Measurements from ENCODE around the gene ENOX2. TPM values are rescaled to one million over a fixed set of nuclear protein-coding genes. Genes with fewer than 3 reads are reported as not detected.

The ENOX2 gene
- polyA plus RNA-seq, 3 donors, result 6.8 to 22.1 (median 14.7) TPM

DNA sequence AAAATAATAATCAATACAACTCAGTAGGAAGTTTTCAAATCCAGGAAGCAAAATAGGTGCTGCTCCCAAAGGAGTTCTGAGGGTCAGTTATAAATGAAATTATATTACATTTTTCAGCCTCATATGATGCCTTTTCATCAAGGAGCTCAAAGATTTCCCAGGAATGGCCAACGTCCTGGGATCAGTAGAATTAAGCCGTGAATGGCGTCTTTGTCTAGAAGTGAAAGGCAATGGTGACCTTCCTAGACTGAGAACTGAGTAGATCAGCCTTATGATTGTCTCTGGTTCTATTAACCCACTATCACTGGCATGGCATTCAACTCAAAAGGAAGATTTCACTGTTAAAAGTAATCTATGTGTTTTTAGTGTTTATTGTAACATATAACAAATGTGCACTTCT is 74.4 kb downstream of the ENOX2 start:
- no peaks in the 10 kb centered on the region for H3K27me3 Mint-ChIP-seq (ENCODE audit: low read depth in 3 of 3)
- no peaks in the 10 kb centered on the region for H3K36me3 ChIP-seq (replicated peaks in 1 of 2; ENCODE audit: control insufficient read depth in 1 of 2, insufficient read depth in 2 of 2, low read length in 2 of 2)

DNA sequence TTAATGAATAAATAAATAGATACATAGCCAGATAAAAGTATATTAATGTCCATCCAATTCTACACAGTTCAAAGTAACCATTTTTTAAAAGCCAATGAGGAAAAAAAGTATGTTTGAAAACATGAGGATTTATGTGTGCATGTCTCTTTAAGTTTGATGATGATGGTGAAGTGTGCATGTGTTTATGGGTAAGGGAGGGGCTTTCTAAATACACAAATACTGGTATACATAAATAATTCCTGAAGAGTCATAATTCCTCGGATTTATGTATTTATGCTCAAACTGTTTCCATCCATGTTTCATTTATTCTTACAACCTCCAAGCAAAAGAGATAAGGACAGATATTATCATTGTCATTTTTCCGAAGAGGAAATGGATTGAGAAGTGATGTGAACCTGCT is 75.4 kb downstream of the ENOX2 start:
- H3K4me2 ChIP-seq (replicated peaks; ENCODE audit: extremely low read depth, low read length, poor library complexity, severe bottlenecking), result no peak overlapping the region
- H3K36me3 Mint-ChIP-seq, result peaks cover 0 to 3% of the 10 kb centered on the region in 2 donors
- H3K27me3 ChIP-seq (ENCODE audit: control insufficient read depth in 2 of 2, insufficient read depth in 2 of 2, low read length in 2 of 2), result no peaks in the 10 kb centered on the region
- no peaks in the 10 kb centered on the region for H3K79me2 ChIP-seq (ENCODE audit: insufficient read depth, low read length)
- no peak overlapping the region for H3K4me3 Mint-ChIP-seq
- H3K27ac Mint-ChIP-seq, result no peak overlapping the region
- peaks cover 33 to 37% of the 10 kb centered on the region in 2 donors for H3K4me1 ChIP-seq (ENCODE audit: control insufficient read depth in 1 of 2, insufficient read depth in 2 of 2, low read length in 2 of 2)
- H3K27me3 Mint-ChIP-seq (ENCODE audit: low read depth in 3 of 3), result no peaks in the 10 kb centered on the region
- TF ChIP-seq, protein P1, sequence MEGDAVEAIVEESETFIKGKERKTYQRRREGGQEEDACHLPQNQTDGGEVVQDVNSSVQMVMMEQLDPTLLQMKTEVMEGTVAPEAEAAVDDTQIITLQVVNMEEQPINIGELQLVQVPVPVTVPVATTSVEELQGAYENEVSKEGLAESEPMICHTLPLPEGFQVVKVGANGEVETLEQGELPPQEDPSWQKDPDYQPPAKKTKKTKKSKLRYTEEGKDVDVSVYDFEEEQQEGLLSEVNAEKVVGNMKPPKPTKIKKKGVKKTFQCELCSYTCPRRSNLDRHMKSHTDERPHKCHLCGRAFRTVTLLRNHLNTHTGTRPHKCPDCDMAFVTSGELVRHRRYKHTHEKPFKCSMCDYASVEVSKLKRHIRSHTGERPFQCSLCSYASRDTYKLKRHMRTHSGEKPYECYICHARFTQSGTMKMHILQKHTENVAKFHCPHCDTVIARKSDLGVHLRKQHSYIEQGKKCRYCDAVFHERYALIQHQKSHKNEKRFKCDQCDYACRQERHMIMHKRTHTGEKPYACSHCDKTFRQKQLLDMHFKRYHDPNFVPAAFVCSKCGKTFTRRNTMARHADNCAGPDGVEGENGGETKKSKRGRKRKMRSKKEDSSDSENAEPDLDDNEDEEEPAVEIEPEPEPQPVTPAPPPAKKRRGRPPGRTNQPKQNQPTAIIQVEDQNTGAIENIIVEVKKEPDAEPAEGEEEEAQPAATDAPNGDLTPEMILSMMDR (IDR thresholded peaks at IDR 0.05), result no peak
- no peak overlapping the region for H3K27ac ChIP-seq (ENCODE audit: low read depth in 1 of 2, low read length in 2 of 2)
- H3K9me3 ChIP-seq (replicated peaks in 1 of 2; ENCODE audit: control insufficient read depth in 1 of 2, insufficient read depth in 1 of 2, low read length in 2 of 2), result no peaks in the 10 kb centered on the region
- peaks cover 0 to 3% (median 0%) of the 10 kb centered on the region in 7 donors for H3K9me3 Mint-ChIP-seq
- intact Hi-C loops (cut with micrococcal nuclease), result no loop called here
- no peak overlapping the region for H2AFZ ChIP-seq (ENCODE audit: insufficient read depth, low read depth, low read length, poor library complexity, severe bottlenecking)
- no peak overlapping the region for H3K9ac ChIP-seq (ENCODE audit: insufficient read depth, low read length, poor library complexity, severe bottlenecking)
- no peak overlapping the region for H3K4me3 ChIP-seq (replicated peaks in 1 of 3; ENCODE audit: low read depth in 2 of 3, low read length in 3 of 3)
- no peaks in the 10 kb centered on the region for H3K36me3 ChIP-seq (replicated peaks in 1 of 2; ENCODE audit: control insufficient read depth in 1 of 2, insufficient read depth in 2 of 2, low read length in 2 of 2)
- no peaks in the 10 kb centered on the region for H4K20me1 ChIP-seq (ENCODE audit: insufficient read depth, low read length)
- DNase-seq, result no peak
- peaks cover 40% of the 10 kb centered on the region for H3K4me1 Mint-ChIP-seq
- no CpG with 5 or more reads among the region's 2 CpGs for whole genome bisulfite sequencing (ENCODE audit: insufficient coverage)

More for the DNA sequence above, 74.4 kb downstream of the ENOX2 start:
- Histone ChIP-seq H3K4me3 (replicated peaks in 1 of 3; ENCODE audit: low read depth in 2 of 3, low read length in 3 of 3) (no peak overlapping the region), H3K9ac (ENCODE audit: insufficient read depth, low read length, poor library complexity, severe bottlenecking) (no peak overlapping the region), H3K4me2 (replicated peaks; ENCODE audit: extremely low read depth, low read length, poor library complexity, severe bottlenecking) (no peak overlapping the region), H3K9me3 (replicated peaks in 1 of 2; ENCODE audit: control insufficient read depth in 1 of 2, insufficient read depth in 1 of 2, low read length in 2 of 2) (no peaks in the 10 kb centered on the region), H3K79me2 (ENCODE audit: insufficient read depth, low read length) (no peaks in the 10 kb centered on the region), H2AFZ (ENCODE audit: insufficient read depth, low read depth, low read length, poor library complexity, severe bottlenecking) (no peak overlapping the region), H3K4me1 (ENCODE audit: control insufficient read depth in 1 of 2, insufficient read depth in 2 of 2, low read length in 2 of 2) (peaks cover 43 to 47% of the 10 kb centered on the region in 2 donors), H3K27me3 (ENCODE audit: control insufficient read depth in 2 of 2, insufficient read depth in 2 of 2, low read length in 2 of 2) (no peaks in the 10 kb centered on the region), H4K20me1 (ENCODE audit: insufficient read depth, low read length) (no peaks in the 10 kb centered on the region), H3K27ac (ENCODE audit: low read depth in 1 of 2, low read length in 2 of 2) (no peak overlapping the region)
- peaks cover 0 to 3% of the 10 kb centered on the region in 2 donors for H3K36me3 Mint-ChIP-seq
- intact Hi-C loops (cut with micrococcal nuclease), result no loop called here
- peaks cover 0 to 3% (median 0%) of the 10 kb centered on the region in 7 donors for H3K9me3 Mint-ChIP-seq
- peaks cover 50% of the 10 kb centered on the region for H3K4me1 Mint-ChIP-seq
- no CpG with 5 or more reads among the region's 3 CpGs for WGBS (ENCODE audit: insufficient coverage)
- H3K27ac Mint-ChIP-seq, result no peak overlapping the region
- H3K4me3 Mint-ChIP-seq, result no peak overlapping the region
- no peak for DNase-seq
- TF ChIP-seq, protein P1 (IDR thresholded peaks at IDR 0.05), result no peak

Measured in CD14-positive monocyte (primary cell).